Measurements from ENCODE around the gene CHSY1.

GRCh38 chr15:101242160-101242998 lies 9.5 kb downstream of the CHSY1 start:
- TF ChIP-seq CHD4 (IDR thresholded peaks at IDR 0.05; ENCODE audit: borderline replicate concordance) (no peak), JUN (IDR thresholded peaks at IDR 0.05) (no peak), NPAS2 (CRISPR knock-in tag; IDR thresholded peaks at IDR 0.05; ENCODE audit: borderline replicate concordance) (no peak), REST (IDR thresholded peaks at IDR 0.05) (no peak), ZNF302 (CRISPR knock-in tag; IDR thresholded peaks at IDR 0.05) (no peak), CTCF (IDR thresholded peaks at IDR 0.05) (no peak), GATA3 (IDR thresholded peaks at IDR 0.05; ENCODE audit: borderline replicate concordance) (no peak), MAX (IDR thresholded peaks at IDR 0.05) (no peak), JUNB (IDR thresholded peaks at IDR 0.05) (no peak), POLR2A (IDR thresholded peaks at IDR 0.05; ENCODE audit: low read length) (no peak), EP300 (IDR thresholded peaks at IDR 0.05) (no peak), PHF8 (IDR thresholded peaks at IDR 0.05; ENCODE audit: borderline replicate concordance, low read depth) (no peak), RNF2 (IDR thresholded peaks at IDR 0.05; ENCODE audit: borderline replicate concordance, low read depth) (no peak)

Data from A549 (cell line).